Measurements from ENCODE around the gene C22orf15.

The C22orf15 gene

DNA sequence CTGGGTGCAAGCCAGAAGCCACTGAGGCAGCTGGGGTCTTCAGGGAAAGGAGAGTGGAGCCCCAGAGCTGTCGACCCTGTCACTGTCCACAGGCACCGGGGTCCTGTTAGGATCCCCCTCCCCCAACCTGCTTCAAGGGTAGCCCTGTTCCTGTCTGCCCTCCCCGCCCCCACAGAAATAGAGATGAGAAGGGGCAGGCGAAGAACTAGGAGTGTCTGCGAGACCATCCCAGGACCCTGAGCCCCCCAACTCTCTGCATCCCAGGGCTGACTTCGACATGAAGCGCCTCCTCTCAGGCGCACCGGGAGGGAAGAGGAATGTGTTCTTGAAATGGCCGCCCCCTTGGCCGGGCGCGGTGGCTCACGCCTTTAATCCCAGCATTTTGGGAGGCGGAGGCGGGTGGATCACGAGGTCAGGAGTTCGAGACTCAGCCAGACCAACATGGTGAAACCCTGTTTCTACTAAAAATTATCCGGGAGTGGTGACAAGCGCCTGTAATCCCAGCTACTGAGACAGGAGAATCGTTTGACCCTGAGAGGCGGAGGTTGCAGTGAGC lies 11.3 kb upstream of the C22orf15 start:
- peak; percentile 75 for DNase-seq

DNA sequence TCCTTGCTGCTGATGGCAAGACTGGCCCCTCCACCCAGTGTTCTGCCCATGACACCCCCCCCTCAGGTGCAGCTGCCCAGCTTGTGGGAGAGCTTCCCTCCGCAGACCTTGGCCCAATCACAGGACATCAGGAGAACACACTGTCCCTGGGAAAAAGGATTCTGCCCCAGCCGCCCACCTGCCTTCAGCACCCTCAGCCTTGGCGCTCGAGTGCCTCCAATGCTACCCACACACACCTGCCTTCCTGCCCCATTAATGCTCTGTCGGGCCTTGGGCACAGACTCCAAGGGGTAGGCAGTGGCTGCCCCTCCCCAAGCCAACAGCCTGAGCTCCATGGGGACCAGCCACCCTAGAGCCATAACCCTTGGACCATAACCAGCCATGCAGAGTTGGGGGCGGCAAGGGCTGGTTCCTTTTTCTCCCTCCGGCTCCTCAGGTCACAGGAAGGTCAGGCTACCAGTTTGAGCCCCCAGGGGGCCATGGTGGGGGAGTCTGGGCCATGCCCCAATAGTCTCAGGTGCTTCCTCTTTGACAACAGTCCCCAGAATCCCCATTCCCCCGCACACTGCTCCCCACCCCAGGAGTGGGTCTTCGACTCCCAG lies 10.6 kb upstream of the C22orf15 start:
- peak; percentile 74 for DNase-seq

DNA sequence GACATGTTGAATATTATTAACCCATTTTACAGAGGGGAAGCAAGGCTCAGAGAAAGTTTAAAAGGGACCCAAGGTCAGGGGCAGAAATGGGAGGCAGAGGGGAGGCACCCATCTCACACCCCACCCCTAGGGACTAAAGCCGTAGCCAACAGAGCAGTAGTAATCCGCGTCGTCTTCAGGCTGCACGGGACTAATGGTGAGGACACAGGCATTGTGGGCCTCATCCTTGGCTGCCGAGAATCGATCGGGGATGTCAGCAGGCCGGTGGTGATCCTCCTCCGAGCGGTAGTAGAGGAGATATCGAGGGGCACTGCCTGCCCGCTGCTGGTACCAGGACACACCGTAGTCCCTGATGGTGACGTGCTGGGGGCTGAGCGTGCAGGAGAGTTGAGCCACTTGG lies 10.0 kb upstream of the C22orf15 start:
- no peak for DNase-seq

DNA sequence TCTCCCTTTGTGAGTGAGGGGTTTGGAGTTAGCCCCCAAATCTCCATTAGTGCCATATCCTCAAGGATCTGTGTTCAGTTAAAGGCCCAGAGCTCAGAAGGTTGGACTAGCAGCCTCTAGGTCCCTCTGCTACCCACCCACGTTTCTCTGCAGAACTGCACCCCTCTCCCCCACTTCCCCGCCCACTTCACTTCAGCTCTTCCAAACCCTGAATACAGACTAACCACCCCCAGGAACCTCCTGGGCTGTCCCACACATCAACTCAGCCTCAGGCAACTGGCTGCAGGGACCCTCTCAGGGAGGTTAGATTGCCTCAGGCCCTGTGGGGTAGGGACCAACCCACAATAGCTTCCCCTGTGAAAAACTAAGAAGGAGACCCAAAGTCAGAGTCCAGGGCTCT lies 9.4 kb upstream of the C22orf15 start:
- DNase-seq = no peak

DNA sequence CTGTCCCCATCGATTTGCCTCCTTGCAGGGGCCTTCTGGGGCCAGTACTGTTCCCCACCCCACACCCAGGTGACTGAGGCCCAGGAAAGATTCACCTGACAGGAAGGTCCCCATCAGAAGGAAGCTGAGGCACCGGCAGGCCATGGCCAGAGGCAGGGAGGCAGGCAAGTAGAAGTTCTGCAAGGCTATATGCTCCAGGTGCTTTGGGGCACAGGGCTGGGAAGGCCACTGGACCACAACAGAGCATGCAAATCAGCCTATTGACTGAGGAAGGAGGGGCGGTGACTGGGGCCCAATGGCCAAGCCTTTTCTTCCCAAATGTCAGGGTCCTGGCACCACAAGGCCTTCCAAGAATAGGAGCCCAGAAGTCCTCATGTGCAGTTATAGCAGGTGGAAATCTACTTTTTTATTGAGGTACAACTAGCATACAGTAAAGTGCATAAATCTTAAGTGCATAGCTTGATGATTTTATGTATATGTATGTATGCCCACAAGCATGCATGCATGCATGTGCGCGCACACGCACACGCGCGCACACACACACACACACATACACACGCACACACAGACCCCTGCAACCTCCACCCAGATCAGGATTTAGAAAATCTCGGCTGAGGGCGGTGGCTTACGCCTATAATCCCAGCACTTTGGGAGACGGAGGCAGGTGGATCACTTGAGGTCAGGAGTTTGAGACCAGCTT lies 8.4 kb upstream of the C22orf15 start, which contains the start of gene VPREB3:
VPREB3 (minus strand) TSS at position 206 of the 700 bp plus-strand sequence; CDS start at position 144, 62 bp downstream.
- DNase-seq = no peak

DNA sequence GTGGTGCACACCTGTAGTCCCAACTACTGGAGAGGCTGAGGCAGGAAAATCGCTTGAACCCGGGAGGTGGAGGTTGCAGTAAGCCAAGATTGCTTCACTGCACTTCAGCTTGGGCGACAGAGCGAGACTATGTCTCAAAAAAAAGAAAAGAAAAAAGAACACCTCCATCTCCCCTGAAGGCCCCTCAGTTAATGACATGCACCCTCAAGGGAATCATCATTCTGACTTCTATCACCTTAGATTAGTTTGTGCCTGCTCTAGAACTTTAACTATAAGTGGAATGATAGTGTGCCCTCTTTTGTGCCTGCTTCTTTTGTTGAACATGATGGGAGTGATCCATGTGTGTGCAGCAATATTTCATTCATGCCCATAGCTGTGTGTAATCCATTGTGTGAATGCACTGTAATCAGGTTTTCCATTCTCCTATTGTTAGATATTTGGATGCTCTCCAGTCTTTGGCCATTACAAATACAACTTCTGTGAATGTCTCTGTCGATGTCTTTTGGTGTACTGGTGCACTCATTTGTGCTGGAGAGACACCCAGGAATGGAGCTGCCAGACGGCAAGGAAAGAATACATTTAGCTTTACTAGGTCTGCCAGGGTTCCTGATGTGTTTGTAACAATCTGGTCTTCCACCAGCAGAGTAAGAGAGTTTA lies 7.7 kb upstream of the C22orf15 start:
- peak; percentile 65 for DNase-seq

DNA sequence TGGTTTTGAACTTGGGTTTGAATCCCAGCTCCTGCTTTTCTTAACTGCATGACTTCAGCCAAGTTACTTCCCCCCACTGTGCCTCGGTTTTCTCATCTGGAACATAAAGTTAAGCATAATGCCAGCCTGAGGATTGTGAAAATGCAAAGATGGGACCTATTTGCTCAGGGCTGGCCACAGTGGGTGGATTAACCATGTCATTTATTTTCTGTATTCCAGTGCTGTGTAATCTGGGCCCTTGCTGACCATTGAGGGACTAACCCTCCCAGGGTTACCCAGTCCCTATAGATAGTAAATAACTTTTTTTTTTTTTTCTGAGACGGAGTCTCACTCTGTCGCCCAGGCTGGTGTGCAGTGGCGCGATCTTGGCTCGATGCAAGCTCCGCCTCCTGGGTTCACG lies 7.1 kb upstream of the C22orf15 start:
- DNase-seq = no peak

DNA sequence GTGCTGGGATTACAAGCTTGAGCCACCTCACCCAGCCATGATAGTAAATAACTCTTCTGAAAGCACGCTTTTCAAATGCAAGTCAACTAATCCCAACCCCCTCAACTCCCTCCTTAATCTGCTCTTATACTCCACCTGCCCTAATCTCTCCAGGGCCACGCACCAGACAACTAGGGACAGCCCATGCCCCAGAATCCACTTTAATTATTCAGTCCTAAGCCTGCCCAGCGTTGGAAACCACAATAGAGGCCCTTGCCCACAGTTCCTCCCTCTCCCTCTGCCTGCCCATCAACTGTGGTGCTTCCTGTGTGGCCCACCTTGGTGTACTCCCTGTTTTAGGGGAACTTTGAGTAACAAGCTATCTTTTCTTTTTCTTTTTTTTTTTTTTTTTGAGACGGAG lies 5.9 kb upstream of the C22orf15 start:
- no peak for DNase-seq

DNA sequence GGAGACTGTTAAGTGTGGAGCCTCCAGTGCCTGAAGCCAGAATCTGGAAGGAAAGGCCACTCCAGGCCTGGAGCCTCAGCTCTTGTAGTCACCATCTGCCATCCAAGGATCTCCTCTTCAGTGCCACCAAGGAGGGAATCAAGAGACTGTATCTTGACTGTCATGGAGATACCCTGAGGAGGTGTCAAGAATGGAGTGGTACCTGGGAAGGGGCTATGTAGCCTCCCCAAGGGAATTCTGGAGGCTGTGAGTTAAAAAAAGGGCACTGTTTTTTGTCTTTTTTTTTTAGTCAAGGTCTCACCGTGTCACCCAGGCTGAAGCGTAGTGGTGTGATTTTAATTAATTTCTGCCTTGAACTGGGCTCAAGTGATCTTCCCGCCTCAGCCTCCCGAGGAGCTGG lies 3.2 kb upstream of the C22orf15 start:
- DNase-seq = no peak

DNA sequence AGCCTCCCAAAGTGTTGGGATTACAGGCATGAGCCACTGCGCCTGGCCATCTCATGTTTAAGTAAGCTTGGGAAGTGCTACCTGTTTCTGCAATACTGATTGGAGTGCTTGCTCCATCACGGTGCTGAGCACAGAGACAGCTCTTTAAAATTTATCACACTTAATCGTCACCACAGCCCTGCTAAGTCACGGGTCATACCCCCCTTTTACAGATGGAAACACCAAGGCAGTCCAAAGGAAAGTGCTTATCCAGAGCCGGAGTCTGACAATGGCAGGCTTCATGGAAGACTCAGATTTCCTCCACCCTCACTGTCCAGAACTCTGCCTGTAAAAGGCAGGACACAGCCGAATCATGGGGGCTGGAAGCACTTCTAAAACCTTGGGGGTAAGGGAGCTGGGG lies 2.7 kb upstream of the C22orf15 start:
- no peak for DNase-seq

DNA sequence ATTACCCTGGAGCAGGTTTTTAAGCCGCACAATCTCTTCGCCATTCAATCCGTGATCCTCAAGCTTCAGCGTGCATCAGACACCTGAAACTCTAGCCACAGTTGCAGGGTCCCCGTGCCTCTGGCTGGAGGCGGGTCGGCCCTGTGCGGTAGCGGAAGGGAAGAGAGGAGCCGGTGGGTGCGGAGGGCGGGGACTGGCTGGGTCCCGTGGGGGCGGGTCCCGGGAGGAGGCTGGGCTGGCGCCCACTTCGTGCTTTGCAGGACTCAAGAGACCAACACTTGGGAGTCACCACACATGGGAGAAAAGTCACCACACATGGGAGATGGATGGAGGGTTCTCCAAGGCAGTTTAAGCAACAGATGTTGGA lies 772 bp downstream of the C22orf15 start:
- no peak for DNase-seq

DNA sequence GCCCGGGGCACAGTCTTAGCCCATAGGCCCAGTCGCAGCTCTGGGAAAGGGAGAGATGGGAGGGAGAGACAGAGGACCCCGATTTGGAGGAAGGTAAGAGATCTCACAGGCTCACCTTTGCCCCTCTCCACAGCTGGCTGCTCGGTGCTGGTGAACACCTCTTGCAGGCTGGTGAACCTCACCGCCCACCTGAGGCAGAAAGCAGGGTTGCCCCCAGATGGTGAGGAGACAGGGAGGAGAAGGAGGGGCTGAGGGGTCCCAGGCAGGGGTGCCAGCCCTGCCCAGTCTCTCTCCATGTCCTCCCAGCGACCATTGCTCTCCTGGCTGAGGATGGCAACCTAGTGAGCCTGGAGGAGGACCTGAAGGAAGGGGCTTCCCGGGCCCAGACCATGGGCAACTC lies 1.2 kb downstream of the C22orf15 start:
- DNase-seq = no peak

DNA sequence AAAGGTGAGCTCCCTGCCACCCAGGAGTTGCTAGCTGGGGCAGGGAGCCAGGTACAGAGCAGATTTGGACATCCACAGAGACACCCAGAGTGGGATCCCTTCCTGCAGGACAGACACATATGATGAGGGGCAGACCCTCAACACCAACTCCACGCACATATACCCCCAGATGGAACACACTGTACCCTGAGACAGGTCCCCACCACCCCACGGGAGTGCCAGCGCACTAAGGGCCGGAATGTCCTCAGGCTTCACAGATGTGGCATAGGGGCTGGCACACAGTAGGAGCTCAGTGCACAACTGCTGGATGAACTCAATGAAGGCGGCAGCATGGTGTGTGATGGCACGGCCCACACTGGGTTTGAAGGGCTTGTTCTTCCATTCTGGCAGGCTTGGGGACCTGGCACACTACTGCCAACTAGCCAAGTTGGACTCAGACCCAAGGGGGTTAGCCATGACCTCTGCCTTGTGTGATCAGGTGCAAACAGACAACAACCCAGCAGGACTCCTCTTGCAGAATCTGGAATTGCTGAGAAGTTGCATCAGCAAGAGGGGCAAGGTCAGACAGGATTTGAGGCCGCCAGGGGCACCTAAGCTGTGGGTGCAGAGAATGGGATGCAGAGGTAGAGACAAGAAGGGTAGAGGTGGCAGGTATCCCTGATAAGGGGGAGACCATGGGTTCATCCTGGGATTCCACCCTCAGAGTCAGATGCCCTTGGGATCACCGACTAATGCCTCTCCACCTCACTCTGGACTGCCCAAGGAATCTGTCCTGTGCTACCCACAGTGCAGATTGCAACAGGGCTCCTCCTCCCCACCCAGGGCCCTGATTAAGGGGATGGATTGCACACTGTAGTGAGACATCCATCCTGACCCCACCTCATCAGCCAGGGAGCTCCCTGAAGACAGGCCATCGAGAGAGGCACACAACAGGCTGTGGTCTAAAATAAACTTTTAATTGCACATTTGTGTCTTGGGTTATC lies 2.4 kb downstream of the C22orf15 start:
- DNase-seq = peak; percentile 73

DNA sequence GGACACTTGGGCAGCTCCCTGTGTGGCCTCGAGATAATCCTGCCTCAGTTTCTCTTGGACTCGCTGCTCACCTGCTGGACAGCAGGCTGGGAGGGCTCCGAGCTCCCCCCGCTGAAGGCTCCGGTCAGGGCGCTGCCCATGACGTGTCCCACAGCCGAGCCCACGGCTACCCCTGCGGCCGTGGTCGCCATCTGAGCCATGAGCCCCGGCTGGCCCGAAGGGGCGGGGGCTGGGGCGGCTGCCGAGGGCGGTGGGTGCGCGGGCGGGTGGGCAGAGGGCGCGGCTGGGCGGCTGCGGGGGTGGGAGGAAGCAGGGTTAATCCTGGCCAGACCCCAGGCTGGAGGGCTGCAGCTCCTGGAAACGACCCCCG lies 4.5 kb downstream of the C22orf15 start:
- DNase-seq = peak; percentile 57

DNA sequence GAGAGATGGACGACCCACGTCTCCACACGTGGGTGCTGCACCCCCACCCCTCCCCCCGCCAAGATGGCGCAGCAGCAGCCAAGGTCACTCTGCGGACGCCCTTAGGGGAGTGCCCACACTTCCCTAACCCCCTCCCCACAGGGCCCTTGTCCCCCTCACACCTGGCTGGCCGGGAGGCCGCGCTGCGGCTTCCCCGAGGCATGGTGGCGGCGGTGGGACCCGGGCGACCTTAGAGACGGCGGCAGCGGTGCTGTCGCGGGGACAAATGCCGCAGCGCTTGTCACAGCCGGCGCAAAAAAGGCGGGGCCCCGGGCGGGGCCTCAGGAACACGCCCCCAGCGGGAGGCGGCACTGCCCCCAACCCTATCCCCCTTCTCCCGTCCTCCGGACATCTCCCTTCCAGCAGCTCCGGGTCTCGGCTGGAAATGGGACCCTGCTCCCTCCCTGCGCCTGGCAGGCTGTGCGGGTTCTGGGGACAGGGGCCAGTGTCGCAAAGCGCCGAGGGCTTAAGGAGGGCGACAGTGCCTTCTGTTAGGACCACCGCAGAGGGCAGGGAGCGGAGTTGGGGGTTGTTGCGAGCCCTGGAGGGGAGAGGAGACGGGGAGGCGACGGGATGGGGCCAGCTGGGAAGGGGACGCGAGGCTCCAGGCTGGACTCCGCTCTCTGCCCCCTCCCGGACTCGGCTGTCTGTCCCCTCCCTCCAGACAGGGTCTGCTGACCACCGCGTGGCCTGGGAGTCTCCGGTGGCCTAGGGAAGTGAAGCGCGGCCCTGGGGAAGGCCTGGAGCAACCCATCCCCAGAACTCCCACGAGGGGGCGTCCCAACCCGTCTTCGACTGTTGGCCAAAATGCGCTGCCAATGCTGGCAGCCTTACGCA lies 5.1 kb downstream of the C22orf15 start, which contains the start of gene CHCHD10:
CHCHD10 (minus strand) TSS at position 300 of the 876 bp plus-strand sequence; CDS start at position 202, 98 bp downstream.
- peak; percentile 89 for DNase-seq

DNA sequence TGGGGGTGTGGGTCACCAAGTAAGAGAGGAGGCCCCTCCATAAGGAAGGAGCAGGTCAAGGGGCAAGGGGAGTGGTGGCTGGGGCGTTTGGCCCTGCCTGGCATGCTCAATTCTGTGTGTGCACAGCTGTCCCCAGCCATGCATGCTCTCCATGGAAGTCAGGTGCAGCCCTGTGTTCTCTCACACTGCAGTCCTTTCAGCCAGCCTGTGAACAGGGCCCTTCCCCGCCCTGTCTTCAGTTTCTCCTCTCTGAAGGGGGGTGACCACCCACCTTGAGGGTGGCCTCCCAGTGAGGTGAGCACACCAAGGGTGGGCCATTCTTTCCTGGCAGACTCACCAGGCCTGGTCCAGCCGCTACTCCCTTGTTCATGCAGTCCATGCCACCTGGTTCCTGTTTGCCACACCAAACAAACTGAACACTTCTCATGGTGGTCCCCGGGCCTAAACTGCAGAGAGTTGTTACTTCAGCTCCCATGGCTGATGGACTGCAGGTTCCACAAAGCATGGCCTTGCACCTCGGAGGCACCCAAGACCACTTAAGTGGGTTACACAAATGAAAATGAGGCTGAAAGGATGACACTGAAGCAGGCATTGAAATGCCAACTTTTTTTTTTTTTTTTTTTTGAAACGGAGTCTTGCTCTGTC lies 6.7 kb downstream of the C22orf15 start:
- DNase-seq = peak; percentile 41

DNA sequence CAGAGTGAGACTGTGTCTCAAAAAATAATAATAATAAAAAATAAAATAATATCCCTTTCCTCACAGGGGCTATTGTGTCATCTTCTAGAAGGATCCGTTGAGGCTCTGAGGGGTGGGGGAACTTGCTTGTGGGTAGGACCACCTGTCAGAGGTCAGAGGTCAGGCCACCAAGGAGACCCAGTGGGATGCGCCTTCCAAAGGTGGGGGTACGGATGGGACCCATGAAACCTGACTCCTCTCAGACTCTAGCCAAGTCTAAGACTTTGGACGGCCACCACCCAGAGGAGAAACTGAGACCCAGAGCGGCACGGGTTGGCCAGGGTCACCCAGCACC lies 9.5 kb downstream of the C22orf15 start:
- no peak for DNase-seq

DNA sequence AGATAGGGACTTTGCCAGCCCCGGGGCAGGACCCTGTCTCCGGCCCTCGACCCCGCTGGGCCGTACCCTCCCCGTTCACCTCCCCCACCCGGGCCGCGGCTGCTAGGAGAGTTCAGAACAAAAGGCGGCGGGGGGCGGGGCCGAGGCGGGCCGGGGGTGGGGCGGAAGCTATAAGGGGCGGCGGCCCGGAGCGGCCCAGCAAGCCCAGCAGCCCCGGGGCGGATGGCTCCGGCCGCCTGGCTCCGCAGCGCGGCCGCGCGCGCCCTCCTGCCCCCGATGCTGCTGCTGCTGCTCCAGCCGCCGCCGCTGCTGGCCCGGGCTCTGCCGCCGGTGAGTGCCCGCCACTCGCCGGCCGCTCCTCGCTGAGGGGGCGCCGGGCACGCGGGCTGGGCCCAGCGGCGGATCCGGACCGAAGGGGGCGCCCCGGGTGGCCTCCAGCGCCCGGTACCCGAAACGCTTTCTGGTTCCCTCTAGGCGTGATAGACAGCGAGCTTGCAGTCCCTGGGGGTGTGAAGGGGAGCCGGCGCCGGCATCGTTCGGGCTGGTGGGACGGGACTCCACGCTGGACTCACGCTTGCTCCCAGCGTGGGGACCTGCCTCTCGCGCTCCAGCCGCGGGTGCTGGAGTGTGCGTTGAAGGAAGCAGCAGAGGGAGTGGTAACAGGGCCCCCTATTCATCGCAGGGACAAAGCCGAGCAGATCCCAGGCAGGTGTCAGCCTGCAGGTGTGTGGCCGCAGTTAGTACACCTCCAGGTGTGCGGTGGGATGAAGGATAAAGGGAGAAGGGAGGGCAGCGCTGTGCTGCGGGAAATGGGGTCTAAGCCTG lies 10.1 kb downstream of the C22orf15 start, which contains the start of gene MMP11:
MMP11 (plus strand) TSS at position 201 of the 825 bp plus-strand sequence; CDS start at position 223, 22 bp downstream.
- DNase-seq = peak; percentile 85

DNA sequence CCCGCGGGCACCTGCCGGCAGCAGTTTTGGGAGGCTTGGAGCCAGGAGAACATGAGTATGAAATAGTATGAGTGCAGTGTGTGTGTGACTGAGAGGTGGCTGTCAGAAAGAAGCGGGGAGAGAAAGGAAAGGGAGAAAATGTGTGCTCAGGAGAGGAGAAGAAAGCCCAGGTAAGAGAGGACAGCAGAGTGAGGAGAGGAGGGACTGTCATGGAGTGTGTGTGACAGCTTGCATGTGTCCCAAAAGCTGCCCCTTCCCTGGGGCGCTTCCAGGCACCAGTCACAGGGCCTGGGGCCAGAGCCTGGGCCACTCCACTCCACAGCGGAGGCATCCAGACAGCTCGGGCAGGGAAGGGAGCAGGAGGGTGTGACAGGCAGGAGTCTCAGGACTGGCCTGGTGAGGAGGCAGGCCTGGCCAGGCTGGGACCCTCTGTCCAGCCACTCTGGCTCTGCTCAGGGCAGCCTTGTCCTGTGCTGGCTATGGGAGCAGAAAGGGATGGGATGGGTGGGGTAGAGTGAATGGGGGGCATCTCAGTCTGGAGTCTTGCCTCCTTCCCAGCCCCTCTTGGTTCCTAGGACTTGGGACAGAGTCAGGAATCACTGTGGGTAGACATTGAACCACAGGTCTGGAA lies 10.8 kb downstream of the C22orf15 start:
- DNase-seq = no peak

All from NCI-H69 (cell line).